HuH-7.5 (cell line): Measurements from ENCODE around the gene FGFR4.

ENCODE experiments used
- DNase-seq: peaks from one replicate; pipeline ENCODE4 v3.0.0; 2011; ENCODE audit warnings: low spot score

The FGFR4 gene

DNA sequence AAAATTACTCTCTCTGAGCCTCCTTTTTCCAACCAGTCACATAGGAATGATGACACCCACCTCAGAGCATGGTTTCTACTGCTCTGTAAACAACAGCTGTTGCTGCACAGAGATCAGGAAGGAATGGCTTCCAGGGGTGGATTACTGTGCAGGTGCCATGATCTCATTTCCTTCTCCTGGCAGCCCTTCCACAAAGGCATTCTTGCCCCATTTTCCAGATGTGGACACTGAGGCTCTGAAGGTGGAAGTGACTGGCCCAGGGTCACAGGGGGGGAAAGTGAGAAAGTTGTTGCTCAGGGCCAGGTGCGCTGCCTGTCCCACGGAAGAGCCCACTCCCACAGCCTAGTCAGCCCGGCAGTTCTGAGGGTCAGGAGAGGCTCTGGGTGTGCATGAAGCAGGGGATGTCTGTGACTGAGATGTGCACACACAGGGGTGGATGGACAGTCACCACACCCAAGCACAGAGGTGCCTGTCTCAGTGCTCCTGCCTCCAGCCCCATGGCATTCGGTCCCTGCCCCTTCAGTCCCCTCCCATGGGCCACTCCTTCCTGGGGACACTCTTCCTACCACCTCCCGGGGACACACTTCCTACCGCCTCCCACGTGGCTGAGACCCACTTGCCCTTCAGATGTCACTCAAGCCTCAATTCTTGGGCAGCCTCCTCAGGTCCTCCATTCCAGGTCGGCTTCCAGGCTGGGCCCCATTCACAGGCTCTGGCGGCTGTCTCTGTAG is 17.0 kb downstream of the FGFR4 start:
- DNase-seq, result no peak

DNA sequence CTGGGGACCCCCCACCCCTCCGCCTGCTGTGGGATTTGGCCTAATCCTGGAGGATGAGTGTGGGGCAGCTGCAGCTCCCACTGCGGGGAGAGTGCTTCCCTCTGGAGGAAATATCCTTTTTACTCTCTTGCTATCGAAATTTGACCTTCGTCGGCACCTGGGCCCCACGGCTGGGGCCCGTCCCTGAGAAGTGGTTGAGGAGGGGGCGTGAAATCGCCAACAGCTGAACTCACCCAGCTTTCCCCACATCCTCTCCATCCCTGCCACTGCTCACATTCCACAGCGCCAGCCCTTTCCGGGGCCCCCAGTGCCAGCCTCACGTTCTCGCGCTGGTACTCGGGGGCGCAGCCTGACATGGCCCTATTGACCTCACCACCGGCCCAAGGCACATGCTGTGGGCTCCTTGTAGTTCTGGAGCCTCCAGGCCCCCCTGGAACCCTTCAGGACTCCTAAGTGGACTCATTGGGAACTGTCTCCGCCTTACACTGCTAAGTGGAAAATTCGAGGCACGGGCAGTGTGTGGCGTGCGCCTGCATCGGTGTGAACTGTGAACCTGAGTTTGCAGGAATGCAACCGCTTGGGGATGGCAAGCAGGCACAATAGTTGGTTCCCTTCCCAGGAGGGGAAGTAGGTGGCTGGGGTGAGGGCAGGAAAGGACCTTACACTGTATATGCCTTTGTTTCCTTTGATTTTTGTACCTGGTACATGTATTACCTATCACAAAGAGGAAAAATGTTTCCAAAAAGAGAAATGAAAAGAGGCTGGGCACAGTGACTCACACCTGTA is 19.2 kb downstream of the FGFR4 start:
- no peak for DNase-seq

DNA sequence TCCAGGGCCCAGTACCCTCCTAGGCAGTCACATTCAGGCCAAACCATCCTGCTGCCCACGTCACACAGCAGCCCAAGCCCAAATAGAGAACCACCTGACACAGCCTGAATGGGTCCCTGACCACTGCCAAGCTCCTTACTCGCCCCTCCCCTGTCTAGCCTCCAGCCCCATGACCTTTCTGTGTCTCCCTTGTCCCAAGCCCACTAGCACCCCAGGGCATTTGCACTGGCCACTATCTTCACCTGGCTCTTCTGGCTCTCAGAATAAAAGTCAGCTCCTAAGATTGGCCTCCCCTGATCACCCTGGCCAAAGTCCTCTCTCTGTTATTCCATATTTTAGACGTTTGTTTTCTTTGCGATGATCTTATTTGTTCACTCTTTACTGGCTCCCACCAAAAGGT is 20.4 kb downstream of the FGFR4 start:
- DNase-seq, result no peak

- DNase-seq, result no peak
Observed at GRCh38 chr5:177109810-177110209, 23.1 kb downstream of the FGFR4 start.

DNA sequence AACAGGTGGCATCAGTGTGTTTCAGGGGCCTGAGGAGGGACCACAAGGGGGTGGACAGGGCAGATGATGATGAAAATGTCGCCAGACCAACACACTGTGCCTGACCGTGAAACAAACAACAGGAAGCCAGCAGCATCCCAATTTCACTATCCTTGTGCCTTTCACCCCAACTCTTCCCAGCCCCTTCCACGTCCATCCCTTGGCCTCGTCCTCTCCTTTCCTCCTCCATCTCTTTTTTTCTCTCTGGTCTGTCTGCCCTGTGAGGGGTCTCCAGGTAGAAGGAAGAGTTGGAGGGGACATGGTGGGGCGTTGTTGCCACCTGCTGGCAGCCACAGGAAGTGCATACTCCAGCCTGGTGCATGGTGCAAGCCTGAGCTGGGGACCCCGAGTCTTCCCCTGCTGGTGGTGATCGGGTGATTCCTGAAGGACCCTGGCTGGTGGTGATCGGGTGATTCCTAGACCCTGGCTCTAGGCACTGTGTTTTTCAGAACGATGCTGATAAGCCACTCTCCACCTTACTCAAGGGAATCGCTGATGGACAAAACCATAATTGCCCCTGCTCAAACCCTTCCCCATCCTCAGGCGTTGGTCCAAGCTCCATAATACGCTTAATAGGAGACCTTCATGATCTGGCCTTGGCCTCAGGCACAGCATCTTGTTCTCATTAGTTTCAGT is 25.1 kb downstream of the FGFR4 start:
- peak; percentile 89 for DNase-seq

DNA sequence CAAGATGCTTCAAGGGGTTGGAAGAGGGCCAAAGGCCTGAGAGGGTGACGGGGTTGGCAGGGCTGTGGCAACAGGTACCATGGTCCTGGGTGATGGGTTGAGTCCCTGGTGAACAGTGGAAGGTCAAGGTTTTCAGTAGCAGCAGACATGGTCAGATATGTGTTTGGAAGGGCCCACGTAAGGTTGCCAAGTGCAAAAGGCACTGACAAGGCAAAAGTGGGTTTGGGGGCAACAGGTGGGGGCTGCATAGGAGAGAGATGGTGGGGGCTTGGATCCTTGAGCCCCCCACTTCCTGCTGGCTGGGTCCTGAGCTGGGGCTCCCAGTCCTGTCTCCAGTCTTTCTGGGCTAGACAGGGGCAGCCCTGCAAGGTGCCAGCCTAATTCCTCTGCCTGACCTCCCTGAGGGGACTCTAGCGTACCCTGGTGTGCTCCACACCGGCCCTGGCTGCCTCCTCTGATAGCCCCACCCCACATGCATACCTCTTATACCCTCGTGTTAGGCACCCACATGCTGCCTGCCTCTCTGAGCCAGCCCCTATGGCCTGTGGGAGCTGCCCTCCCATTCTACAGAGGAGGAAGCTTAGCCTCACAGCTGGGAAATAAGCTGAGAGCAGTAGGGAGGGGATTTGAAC is 26.0 kb downstream of the FGFR4 start:
- DNase-seq, result no peak

DNA sequence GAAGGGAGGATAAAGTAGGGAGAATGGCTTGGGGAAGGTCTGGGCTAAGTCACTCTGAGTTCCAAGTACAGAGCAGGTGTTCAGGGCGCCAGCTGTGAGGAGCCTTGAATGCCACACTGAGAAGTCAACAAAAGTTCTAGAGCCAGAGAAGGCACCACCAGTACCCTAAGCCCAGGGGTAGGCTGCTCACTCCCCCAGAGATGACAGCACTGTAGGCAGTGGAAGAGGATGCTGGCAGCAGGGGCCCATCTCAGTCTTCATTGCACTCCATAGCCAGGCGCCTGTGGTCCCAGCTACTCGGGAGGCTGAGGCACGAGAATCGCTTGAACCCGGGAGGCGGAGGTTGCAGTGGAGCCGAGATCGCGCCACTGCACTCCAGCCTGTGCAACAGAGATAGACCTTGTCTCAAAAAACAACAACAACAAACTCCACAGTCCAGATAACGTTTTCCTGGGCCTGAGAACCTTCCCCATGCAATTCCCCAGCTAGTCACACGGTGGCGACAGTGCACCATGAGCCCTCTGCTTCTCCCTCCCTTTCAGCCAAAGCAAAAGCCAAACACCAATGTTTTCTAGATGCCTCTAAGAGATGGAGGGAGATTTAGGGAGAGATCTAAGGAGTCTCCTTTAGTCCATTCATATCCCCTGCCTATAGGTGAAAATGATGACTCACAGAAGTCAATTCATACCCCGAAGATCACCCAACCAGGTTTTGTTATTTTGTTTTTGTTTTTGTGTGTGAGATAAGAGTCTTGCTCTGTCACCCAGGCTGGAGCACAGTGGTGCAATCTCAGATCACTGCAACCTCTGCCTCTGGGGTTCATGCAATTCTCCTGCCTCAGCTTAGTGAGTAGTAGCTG is 27.1 kb downstream of the FGFR4 start:
- peak; percentile 91 for DNase-seq

GRCh38 chr5:177116631-177117373 is 30.1 kb downstream of the FGFR4 start:
- DNase-seq, result no peak

DNA sequence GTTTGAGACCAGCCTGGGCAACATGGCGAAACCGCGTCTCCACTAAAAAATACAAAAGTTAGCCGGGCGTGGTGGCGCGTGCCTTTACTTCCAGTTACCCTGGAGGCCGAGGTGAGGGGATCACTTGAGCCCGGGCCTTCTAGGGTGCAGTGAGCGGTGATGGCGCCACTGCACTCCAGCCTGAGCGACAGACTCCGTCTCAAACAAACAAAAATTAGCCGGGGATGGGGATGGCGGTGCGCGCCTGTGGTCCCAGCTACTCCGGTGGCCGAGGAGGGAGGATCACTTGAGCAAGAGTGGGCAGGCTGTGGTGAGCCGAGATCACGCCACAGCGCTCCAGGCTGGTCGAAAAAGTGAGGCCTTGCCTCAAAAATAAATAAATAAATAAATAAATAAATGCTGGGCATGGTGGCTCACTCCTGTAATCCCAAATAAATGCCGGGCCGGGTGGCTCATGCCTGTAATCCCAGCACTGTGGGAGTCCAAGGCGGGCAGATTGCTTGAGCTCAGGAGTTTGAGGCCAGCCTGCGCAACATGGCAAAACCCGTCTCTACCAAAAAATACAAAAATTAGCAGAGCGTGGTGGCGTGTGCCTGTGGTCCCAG is 30.8 kb downstream of the FGFR4 start:
- no peak for DNase-seq

DNA sequence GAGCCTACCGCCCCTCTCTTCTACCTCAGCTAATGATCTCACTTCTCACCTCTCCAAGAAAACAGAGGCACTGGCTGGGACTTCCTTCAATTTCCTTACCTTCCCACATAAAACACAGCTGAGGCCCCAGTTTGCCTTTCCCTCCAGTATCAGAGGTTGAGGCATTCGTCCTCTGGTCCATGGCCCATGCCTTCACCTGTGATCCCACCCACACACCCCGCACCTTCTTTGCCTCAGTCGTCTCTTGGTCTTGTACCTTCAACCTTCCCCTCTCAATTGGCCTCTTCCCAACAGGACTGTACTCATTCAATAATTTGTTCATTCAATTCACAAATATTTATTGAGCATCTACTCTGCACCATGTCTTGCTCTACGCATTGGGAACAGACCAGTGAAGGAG is 35.9 kb downstream of the FGFR4 start:
- no peak for DNase-seq

DNA sequence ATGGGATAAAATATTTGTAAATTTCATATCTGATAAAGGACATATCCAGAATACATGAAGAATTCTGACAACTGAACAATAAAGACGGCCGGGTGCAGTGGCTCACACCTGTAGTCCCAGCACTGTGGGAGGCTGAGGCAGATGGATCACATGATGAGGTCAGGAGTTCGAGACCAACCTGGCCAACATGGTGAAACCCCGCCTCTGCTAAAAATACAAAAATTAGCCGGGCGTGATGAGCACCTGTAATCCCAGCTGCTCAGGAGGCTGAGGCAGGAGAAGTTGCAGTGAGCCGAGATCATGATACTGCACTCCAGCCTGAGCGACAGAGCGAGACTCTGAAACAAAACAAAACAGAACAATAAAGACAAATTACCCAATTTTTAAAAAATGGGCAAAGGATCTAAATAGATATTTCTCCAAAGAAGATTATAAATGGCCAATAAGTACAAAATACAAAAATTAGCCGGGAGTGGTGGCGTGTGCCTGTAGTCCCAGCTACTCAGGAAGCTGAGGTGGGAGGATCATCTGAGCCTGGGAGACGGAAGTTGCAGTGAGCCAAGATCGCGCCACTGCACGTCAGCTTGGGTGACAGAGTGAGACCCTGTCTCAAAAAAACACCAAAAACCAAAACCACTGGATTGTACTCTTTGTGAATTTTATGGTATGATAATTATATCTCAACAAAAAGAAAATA is 37.2 kb downstream of the FGFR4 start:
- no peak for DNase-seq

- no peak for DNase-seq
Observed at GRCh38 chr5:177124486-177124991, 37.8 kb downstream of the FGFR4 start.

DNA sequence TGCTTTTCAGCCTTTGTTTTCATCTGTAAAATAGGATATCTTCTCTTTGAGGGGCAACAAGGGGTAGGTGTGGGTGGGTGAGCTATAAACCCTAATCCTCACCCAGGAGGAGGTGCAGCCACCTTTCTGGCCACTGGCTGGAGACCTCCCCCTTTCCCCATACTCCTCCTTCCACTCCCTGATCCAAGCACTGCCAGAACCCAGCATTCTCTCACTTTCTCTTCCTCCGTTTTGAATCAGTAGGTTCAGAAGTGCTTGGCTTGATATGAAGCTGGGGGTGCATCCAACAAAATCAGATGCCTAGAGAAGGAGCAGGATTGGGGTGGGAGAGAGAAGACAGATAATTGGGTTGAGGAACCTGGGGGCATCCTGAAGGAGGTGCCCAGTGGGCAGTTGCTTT is 40.1 kb downstream of the FGFR4 start:
- no peak for DNase-seq

DNA sequence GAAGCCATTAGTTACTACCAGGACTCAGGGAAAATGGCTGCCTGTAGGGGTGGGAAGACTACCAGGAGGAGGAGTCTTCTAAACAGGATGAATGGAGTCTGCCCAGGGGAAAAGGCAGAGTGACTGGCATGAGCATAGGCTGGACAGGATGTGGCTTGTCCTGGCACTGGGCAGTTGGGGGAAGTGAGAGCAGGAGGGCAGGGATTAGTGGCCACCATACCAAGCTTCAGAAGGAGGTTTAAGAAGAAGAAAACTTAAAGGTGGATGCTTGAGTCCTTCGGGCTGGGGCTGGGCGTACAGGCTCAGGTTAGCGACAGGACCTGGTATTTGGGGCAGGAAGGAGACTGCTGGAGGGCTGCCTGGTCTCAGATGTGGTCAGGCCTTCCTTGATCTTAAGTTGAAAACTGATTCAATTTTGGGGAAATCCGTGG is 41.9 kb downstream of the FGFR4 start:
- no peak for DNase-seq

DNA sequence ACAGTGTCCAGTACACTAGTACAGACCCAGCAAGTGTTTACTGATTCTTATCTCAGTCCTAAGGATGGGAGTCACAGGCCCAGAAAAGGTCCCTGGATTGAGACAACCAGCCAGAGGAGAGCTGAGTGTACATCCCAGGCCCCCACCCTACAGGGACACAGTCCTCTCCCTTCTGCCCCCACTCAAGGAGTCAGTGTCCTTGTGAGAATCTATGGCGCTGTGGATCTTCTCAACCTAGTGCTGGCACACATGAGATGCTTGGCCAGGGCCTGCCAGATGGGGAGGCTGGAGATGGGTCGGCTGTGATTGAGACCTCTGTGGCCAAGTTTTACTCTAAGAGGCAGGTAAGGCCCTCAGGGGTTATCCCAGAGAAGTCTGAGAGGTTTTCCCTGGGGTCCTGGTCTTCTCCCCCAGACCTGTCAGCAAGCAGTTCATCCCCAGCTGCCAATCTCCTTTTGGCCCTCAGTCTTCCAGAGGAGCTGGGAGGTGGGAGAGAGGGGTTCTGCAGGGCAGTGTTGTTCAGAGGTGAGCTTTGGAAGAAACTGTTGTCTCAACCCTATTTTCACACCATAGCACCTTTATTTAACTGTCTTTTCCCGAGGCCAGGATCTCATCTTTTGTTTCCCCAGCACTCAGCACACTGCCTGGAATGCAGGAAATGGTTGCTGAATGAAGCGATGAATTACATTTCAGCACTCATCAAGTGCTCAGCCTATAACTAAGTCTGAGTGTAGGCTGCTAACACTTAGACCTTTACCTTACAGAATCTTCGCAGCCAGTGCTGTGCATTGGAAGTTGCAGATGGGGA is 43.7 kb downstream of the FGFR4 start:
- no peak for DNase-seq

- no peak for DNase-seq
Observed at GRCh38 chr5:177131019-177131320, 44.3 kb downstream of the FGFR4 start.

- no peak for DNase-seq
Observed at GRCh38 chr5:177131352-177132135, 44.8 kb downstream of the FGFR4 start.
